Duodenal mucosa (tissue), 2 donors: ENCODE data around the gene CRKL.
"Not testable (repeated sequence)": the region's sequence is repeated elsewhere in the genome, so short reads cannot be mapped to it uniquely, and the experiment has no call there.

Experiments
- H3K27ac ChIP-seq: one replicate; pipeline ENCODE4 v1.7.0; 2013; ENCODE audit warnings: low read depth, low read length
- H3K27me3 ChIP-seq, 2 donors: one replicate each; pipeline ENCODE4 v1.7.0; 2013; ENCODE audit warnings: low read length in 2 of 2, control low read depth in 1 of 2; ENCODE audit not compliant: insufficient read depth in 2 of 2, control insufficient read depth in 1 of 2
- H3K36me3 ChIP-seq, 2 donors: one replicate each; pipeline ENCODE4 v1.7.0; 2013; ENCODE audit warnings: low read length in 2 of 2, control low read depth in 1 of 2; ENCODE audit not compliant: insufficient read depth in 2 of 2, control insufficient read depth in 1 of 2
- H3K4me1 ChIP-seq, 2 donors: one replicate each; pipeline ENCODE4 v1.7.0; 2013; ENCODE audit warnings: low read length in 2 of 2, control low read depth in 1 of 2; ENCODE audit not compliant: insufficient read depth in 2 of 2, control insufficient read depth in 1 of 2
- H3K4me3 ChIP-seq, 2 donors: one replicate each; pipeline ENCODE4 v1.7.0; 2013; ENCODE audit warnings: low read length in 2 of 2, low read depth in 1 of 2
- H3K9ac ChIP-seq, 2 donors: one replicate each; pipeline ENCODE4 v1.7.0; 2013; ENCODE audit warnings: low read length in 2 of 2, low read depth in 1 of 2
- H3K9me3 ChIP-seq, 2 donors: one replicate each; pipeline ENCODE4 v1.7.0; 2013; ENCODE audit warnings: low read length in 2 of 2, control low read depth in 1 of 2; ENCODE audit not compliant: control insufficient read depth in 1 of 2

Gene CRKL

GRCh38 chr22:20918663-20919218 is 1.5 kb downstream of the CRKL start:
- H3K9ac ChIP-seq: peak overlapping the region; percentile 94 to 98

DNA sequence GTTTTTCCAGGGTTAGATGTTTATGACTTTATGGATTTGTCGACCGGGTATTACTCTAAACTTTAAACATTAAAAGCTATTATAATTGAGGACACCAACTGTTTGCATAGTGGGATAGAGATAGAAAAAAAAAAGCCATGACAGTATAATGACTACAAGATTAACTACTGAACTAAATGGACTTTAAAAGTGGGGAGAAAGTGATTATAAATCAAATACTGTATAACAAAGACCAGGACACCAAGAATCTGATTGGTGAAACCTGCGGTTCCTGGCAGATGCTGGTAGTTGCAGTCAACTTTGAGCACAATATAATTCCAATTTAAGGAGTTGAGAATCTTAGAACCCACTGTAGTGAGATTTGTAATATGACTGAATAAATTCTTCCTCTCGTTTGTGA is 2.5 kb downstream of the CRKL start:
- Histone ChIP-seq H3K4me1 (peaks cover 12 to 22% of the 10 kb centered on the region in 2 donors), H3K27me3 (no peaks in the 10 kb centered on the region), H3K27ac (no peak overlapping the region), H3K9me3 (no peaks in the 10 kb centered on the region), H3K36me3 (no peaks in the 10 kb centered on the region), H3K4me3 (peak overlapping the region; percentile 96 to 97), H3K9ac (peak overlapping the region; percentile 54 to 70)

More at GRCh38 chr22:20918663-20919218, 1.5 kb downstream of the CRKL start:
- H3K4me1 ChIP-seq: peaks cover 12 to 22% of the 10 kb centered on the region in 2 donors
- no peaks in the 10 kb centered on the region for H3K27me3 ChIP-seq
- H3K4me3 ChIP-seq: peak overlapping the region; percentile 96 to 97
- no peaks in the 10 kb centered on the region for H3K9me3 ChIP-seq
- H3K27ac ChIP-seq: no peak overlapping the region
- no peaks in the 10 kb centered on the region for H3K36me3 ChIP-seq

- H3K4me3 ChIP-seq: peak overlapping the region; percentile 96 to 97
- no peaks in the 10 kb centered on the region for H3K27me3 ChIP-seq
- no peak overlapping the region for H3K27ac ChIP-seq
- peaks cover 20 to 26% of the 10 kb centered on the region in 2 donors for H3K4me1 ChIP-seq
- no peaks in the 10 kb centered on the region for H3K9me3 ChIP-seq
- peak overlapping the region; percentile 16 to 30 for H3K9ac ChIP-seq
- no peaks in the 10 kb centered on the region for H3K36me3 ChIP-seq
Observed at GRCh38 chr22:20920881-20921203, 3.6 kb downstream of the CRKL start.

DNA sequence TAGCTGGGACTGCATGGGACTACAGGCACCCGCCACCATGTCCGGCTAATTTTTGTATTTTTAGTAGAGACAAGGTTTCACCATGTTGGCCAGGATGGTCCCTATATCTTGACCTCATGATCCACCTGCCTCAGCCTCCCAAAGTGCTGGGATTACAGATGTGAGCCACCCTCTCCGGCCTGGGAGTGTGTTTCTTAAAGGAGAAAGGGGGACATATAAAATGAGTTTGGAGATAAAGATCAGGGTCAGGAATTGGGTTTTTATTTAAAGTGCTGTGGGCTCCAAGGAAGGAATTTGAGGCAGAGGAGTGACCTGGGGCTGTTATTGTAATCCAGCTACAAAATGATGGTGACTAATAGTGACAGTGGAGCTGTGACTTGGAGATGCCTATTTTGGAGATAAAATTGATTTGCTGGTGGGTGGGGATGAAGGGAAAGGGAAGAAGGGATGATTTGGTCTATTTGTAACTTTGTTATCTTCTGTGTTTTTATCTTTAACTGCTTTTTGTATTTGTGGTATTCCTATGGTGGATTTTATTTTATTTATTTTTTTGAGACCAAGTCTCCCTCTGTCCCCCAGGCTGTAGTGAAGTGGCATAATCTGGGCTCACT is 5.0 kb downstream of the CRKL start:
- H3K36me3 ChIP-seq: no peaks in the 10 kb centered on the region
- no peak overlapping the region for H3K4me3 ChIP-seq
- no peaks in the 10 kb centered on the region for H3K27me3 ChIP-seq
- H3K27ac ChIP-seq: no peak overlapping the region
- no peak overlapping the region for H3K9ac ChIP-seq
- no peaks in the 10 kb centered on the region for H3K9me3 ChIP-seq
- H3K4me1 ChIP-seq: peaks cover 28 to 29% of the 10 kb centered on the region in 2 donors

DNA sequence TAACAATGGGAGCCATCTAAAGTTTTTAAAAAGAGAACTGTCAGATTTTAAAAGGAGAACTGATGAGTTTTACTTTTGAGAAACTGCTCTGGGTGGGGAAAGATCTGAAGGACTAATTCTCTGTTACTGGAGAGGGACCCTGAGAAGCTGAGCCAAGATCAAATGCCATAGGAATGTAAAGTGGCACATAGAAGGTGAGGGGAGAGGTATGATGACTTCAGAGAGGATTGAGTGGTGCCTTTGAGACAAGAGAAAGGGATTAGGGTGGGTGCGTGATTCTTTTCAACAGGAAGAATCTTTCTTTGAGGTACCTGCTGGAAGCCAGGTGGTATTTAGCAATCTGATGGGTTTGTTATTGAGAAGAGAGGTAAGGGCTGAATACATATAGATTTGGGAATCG is 9.0 kb downstream of the CRKL start:
- no peaks in the 10 kb centered on the region for H3K27me3 ChIP-seq
- H3K27ac ChIP-seq: no peak overlapping the region
- no peaks in the 10 kb centered on the region for H3K36me3 ChIP-seq
- H3K9me3 ChIP-seq: no peaks in the 10 kb centered on the region
- no peak overlapping the region for H3K4me3 ChIP-seq
- peaks cover 16 to 29% of the 10 kb centered on the region in 2 donors for H3K4me1 ChIP-seq
- no peak overlapping the region for H3K9ac ChIP-seq

GRCh38 chr22:20927940-20928572 is 10.8 kb downstream of the CRKL start:
- no peak overlapping the region for H3K27ac ChIP-seq
- no peaks in the 10 kb centered on the region for H3K9me3 ChIP-seq
- H3K4me3 ChIP-seq: no peak overlapping the region
- H3K36me3 ChIP-seq: no peaks in the 10 kb centered on the region
- H3K9ac ChIP-seq: no peak overlapping the region
- H3K4me1 ChIP-seq: peaks cover 16 to 18% of the 10 kb centered on the region in 2 donors
- no peaks in the 10 kb centered on the region for H3K27me3 ChIP-seq

DNA sequence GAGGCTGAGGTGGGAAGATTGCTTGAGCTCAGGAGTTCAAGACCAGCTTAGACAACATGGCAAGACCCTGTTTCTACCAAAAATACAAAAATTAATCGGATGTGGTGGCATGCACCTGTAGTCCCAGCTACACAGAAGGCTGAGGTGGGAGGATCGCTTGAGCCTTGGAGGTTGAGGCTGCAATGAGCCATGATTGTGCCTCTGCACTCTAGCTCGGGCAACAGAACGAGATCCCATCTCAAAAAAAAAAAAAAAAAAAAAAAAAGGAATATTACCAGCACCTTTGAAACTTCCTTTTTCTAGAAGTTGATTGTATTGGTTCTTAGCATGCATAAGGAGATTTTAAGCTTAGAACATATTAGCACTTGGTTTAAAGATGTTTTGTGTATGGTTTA is 11.4 kb downstream of the CRKL start:
- H3K4me3 ChIP-seq: no peak overlapping the region
- no peaks in the 10 kb centered on the region for H3K9me3 ChIP-seq
- H3K27ac ChIP-seq: no peak overlapping the region
- peaks cover 16 to 18% of the 10 kb centered on the region in 2 donors for H3K4me1 ChIP-seq
- H3K36me3 ChIP-seq: no peaks in the 10 kb centered on the region
- no peak overlapping the region for H3K9ac ChIP-seq
- H3K27me3 ChIP-seq: no peaks in the 10 kb centered on the region

GRCh38 chr22:20930004-20930403 is 12.8 kb downstream of the CRKL start:
- H3K9ac ChIP-seq: no peak overlapping the region
- H3K9me3 ChIP-seq: no peaks in the 10 kb centered on the region
- no peak overlapping the region for H3K27ac ChIP-seq
- H3K27me3 ChIP-seq: no peaks in the 10 kb centered on the region
- H3K4me1 ChIP-seq: peaks cover 16 to 18% of the 10 kb centered on the region in 2 donors
- H3K4me3 ChIP-seq: no peak overlapping the region
- H3K36me3 ChIP-seq: peaks cover 6 to 14% of the 10 kb centered on the region in 2 donors

GRCh38 chr22:20930435-20930834 is 13.2 kb downstream of the CRKL start:
- peaks cover 12 to 15% of the 10 kb centered on the region in 2 donors for H3K4me1 ChIP-seq
- H3K9ac ChIP-seq, H3K4me3 ChIP-seq, H3K9me3 ChIP-seq, H3K27ac ChIP-seq, H3K27me3 ChIP-seq: not testable (repeated sequence)
- peaks cover 6 to 15% of the 10 kb centered on the region in 2 donors for H3K36me3 ChIP-seq

DNA sequence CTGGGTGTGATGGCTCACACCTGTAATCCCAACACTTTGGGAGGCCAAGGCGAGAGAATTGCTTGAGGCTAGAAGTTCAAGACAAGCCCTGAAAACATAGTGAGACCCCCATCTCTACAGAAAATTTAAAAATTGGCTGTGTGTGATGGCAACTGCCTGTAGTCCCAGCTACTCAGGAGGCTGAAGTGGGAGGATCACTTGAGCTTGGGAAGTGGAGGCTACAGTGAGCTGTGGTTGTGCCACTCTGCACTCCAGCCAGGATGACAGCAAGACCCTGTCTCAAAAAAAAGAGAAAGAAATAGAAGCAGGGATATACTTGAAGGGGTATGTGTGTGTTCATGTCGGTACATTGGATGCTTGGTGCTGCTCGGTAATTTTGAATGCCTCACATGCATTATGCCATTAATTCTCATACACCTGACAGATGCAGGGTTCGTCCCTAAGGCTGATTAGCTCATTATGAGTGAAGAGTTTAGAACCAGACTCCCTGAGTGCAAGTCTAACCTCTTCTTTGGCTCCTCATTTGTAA is 14.0 kb downstream of the CRKL start:
- Histone ChIP-seq H3K9ac (no peak overlapping the region), H3K4me1 (peaks cover 4 to 16% of the 10 kb centered on the region in 2 donors), H3K36me3 (peaks cover 6 to 15% of the 10 kb centered on the region in 2 donors), H3K27ac (no peak overlapping the region), H3K4me3 (no peak overlapping the region), H3K27me3 (no peaks in the 10 kb centered on the region), H3K9me3 (no peaks in the 10 kb centered on the region)
